Stimulated activated CD4-positive, alpha-beta T cell treated with anti-CD3 and anti-CD28 coated beads, Interleukin-15, amount 100 ng/mL, for 1 hour (primary cell): ENCODE data around the gene CECR2.
"Not testable (repeated sequence)": the region's sequence is repeated elsewhere in the genome, so short reads cannot be mapped to it uniquely, and the experiment has no call there.

ENCODE experiments used
- DNase-seq, 2 donors: peaks; one replicate each; pipeline ENCODE4 v3.0.0-alpha.2; 2020; ENCODE audit warnings: low read depth in 1 of 2, low spot score in 1 of 2

The CECR2 gene

GRCh38 chr22:17566016-17566687 lies 196.9 kb downstream of the CECR2 start:
- DNase-seq: not testable (repeated sequence)

GRCh38 chr22:17566776-17567175 lies 197.5 kb downstream of the CECR2 start:
- DNase-seq: no peak

- no peak for DNase-seq
Observed at GRCh38 chr22:17569971-17570511, 200.8 kb downstream of the CECR2 start.

- no peak for DNase-seq
Observed at GRCh38 chr22:17570851-17571631, 201.8 kb downstream of the CECR2 start.

- DNase-seq: no peak
Observed at GRCh38 chr22:17575151-17575550, 205.9 kb downstream of the CECR2 start.

- DNase-seq: no peak
Observed at GRCh38 chr22:17575681-17576080, 206.4 kb downstream of the CECR2 start.

GRCh38 chr22:17576470-17576869 lies 207.2 kb downstream of the CECR2 start:
- DNase-seq: no peak

GRCh38 chr22:17578136-17578754 lies 209.0 kb downstream of the CECR2 start:
- DNase-seq: no peak

- DNase-seq: no peak
Observed at GRCh38 chr22:17579535-17579981, 210.3 kb downstream of the CECR2 start.

- no peak for DNase-seq
Observed at GRCh38 chr22:17580441-17581031, 211.3 kb downstream of the CECR2 start.

GRCh38 chr22:17581056-17581455 lies 211.8 kb downstream of the CECR2 start:
- no peak for DNase-seq

GRCh38 chr22:17581631-17582030 lies 212.4 kb downstream of the CECR2 start:
- DNase-seq: no peak

- DNase-seq: no peak
Observed at GRCh38 chr22:17583151-17583550, 213.9 kb downstream of the CECR2 start.

- DNase-seq: no peak
Observed at GRCh38 chr22:17586831-17587440, 217.7 kb downstream of the CECR2 start.

GRCh38 chr22:17587629-17588028 lies 218.4 kb downstream of the CECR2 start:
- no peak for DNase-seq

- no peak for DNase-seq
Observed at GRCh38 chr22:17588606-17589005, 219.3 kb downstream of the CECR2 start.

GRCh38 chr22:17589810-17590375 lies 220.6 kb downstream of the CECR2 start:
- no peak for DNase-seq

- DNase-seq: no peak
Observed at GRCh38 chr22:17590586-17590985, 221.3 kb downstream of the CECR2 start.

- DNase-seq: no peak
Observed at GRCh38 chr22:17592201-17592600, 222.9 kb downstream of the CECR2 start.

GRCh38 chr22:17596226-17596625 lies 227.0 kb downstream of the CECR2 start:
- DNase-seq: no peak

- no peak for DNase-seq
Observed at GRCh38 chr22:17597217-17597616, 228.0 kb downstream of the CECR2 start.
